ENCODE data around the gene MAML2. TPM values are rescaled to one million over a fixed set of nuclear protein-coding genes. Genes with fewer than 3 reads are reported as not detected.

MAML2 gene
- total RNA-seq, 6 experiments from 2014 or later: 24.9 to 30.8 (median 28.3) TPM

DNA sequence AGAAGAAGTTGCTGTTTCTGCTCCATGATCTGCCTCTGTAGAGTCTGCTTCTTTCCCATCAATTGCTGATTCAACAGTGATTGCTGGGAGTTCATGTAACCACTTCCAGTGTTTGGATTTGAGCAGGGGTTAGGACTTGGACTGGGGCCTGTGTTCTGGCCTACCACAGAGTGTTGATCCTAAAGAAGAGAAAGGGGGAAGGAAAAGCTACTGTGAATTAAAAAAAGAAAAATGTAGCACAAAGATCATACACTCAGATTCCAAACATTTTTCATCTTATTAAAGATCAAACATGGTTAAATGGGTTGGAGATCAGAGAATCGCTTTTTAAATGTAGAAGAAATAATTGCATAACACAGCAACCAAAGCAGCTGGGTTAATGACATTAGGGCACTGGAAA lies 351.4 kb downstream of the MAML2 start:
- peaks cover 45% of the 10 kb centered on the region for H3K4me1 Mint-ChIP-seq (ENCODE audit: low read depth)
- peaks cover 49% of the 10 kb centered on the region for H3K36me3 Mint-ChIP-seq (ENCODE audit: low read depth)
- H3K4me3 Mint-ChIP-seq: peak overlapping the region; percentile 35
- peak; percentile 35 for DNase-seq
- H3K27ac Mint-ChIP-seq: peak overlapping the region; percentile 86
- TF ChIP-seq CTCF (IDR thresholded peaks at IDR 0.05): no peak
- no peaks in the 10 kb centered on the region for H3K9me3 Mint-ChIP-seq
- no peaks in the 10 kb centered on the region for H3K27me3 Mint-ChIP-seq (ENCODE audit: insufficient read depth)

- peaks cover 41% of the 10 kb centered on the region for H3K4me1 Mint-ChIP-seq (ENCODE audit: low read depth)
- peak overlapping the region; percentile 35 for H3K4me3 Mint-ChIP-seq
- peak overlapping the region; percentile 86 for H3K27ac Mint-ChIP-seq
- no peaks in the 10 kb centered on the region for H3K9me3 Mint-ChIP-seq
- no peaks in the 10 kb centered on the region for H3K27me3 Mint-ChIP-seq (ENCODE audit: insufficient read depth)
- peaks cover 50% of the 10 kb centered on the region for H3K36me3 Mint-ChIP-seq (ENCODE audit: low read depth)
- no peak for TF ChIP-seq CTCF (IDR thresholded peaks at IDR 0.05)
- peak; percentile 28 for DNase-seq
Observed at GRCh38 chr11:95991101-95991500, 351.9 kb downstream of the MAML2 start.

DNA sequence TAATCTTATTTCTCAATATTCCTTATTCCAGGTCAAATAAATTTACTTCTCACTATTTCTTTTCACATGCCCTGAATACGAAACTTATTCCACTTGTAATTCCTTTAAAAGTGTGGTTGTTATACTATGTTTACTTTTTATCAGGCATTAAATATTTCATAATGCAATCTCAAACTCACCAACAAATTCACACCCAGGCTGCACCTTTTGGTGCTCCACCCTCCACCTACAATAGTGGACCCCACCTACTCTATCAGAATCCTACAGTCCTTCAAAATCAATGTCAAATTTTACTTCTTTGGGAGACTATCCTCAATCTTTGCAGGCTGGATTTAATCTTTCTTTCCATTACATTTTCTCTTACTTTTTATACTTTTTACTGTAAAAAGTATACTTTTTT lies 353.2 kb downstream of the MAML2 start:
- DNase-seq: no peak
- TF ChIP-seq CTCF (IDR thresholded peaks at IDR 0.05): no peak
- Mint-ChIP-seq H3K27me3 (ENCODE audit: insufficient read depth) (no peaks in the 10 kb centered on the region), H3K4me3 (no peak overlapping the region), H3K36me3 (ENCODE audit: low read depth) (peaks cover 55% of the 10 kb centered on the region), H3K4me1 (ENCODE audit: low read depth) (peaks cover 51% of the 10 kb centered on the region), H3K9me3 (no peaks in the 10 kb centered on the region), H3K27ac (no peak overlapping the region)

- no peaks in the 10 kb centered on the region for H3K9me3 Mint-ChIP-seq
- peaks cover 56% of the 10 kb centered on the region for H3K4me1 Mint-ChIP-seq (ENCODE audit: low read depth)
- no peak for DNase-seq
- no peak overlapping the region for H3K4me3 Mint-ChIP-seq
- no peak overlapping the region for H3K27ac Mint-ChIP-seq
- TF ChIP-seq CTCF (IDR thresholded peaks at IDR 0.05): no peak
- no peaks in the 10 kb centered on the region; the same call in 1 of the 2 replicates for H3K27me3 Mint-ChIP-seq (ENCODE audit: insufficient read depth)
- H3K36me3 Mint-ChIP-seq (ENCODE audit: low read depth): peaks cover 57% of the 10 kb centered on the region
Observed at GRCh38 chr11:95989076-95989605, 353.9 kb downstream of the MAML2 start.

DNA sequence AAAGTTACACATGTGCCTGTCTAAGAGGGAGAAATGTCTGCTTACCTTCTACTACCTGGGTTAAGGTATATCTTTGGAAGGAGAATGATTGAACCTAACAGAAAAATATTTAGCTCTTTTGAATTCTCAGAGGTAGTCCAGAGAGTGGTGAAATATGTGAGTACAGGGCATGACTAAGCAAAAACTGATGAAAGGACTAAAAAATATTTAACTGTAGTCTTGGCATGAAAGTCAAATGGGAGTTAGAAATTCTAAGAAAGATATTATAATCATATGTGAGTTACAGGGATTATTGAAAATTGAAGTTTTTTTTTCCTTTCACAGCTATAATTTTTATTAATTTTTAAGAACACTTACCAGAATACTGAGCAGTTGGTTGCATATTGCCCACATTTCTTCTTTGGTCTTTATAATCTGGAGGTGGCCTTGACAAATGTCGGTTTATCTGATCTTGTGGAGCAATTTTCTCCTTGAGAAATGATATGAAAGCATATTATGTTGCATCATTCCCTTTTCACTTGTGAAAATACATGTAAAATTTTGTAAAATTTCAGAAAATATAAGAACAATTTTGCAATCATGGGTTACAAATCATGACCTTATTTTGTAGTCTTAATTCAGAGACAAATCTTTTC lies 357.7 kb downstream of the MAML2 start:
- Mint-ChIP-seq H3K27ac (peak overlapping the region; percentile 84), H3K4me3 (no peak overlapping the region), H3K36me3 (ENCODE audit: low read depth) (peaks cover 60% of the 10 kb centered on the region), H3K9me3 (no peaks in the 10 kb centered on the region), H3K27me3 (ENCODE audit: insufficient read depth) (no peaks in the 10 kb centered on the region; the same call in 1 of the 2 replicates), H3K4me1 (ENCODE audit: low read depth) (peaks cover 30% of the 10 kb centered on the region)
- DNase-seq: peak; percentile 20
- no peak for TF ChIP-seq CTCF (IDR thresholded peaks at IDR 0.05)
